H1 (cell line): ENCODE data around the gene DISP3. TPM values are rescaled to one million over a fixed set of nuclear protein-coding genes. Genes with fewer than 3 reads are reported as not detected.

Source experiments
- CTCF ChIA-PET: fragments of 300-600 bp; sonication (Branson Sonifier 250); formaldehyde crosslinking; loops from one replicate; lab custom pipeline; 2021; ENCODE audit not compliant: partially characterized antibody; lab: Charles Lee
- POLR2A ChIA-PET: fragments of 300-600 bp; sonication (Branson Sonifier 250); formaldehyde crosslinking; loops from one replicate; lab custom pipeline; 2021; ENCODE audit warnings: inconsistent platforms; ENCODE audit not compliant: partially characterized antibody; lab: Charles Lee
- DNase-seq, 2 experiments: peaks; one replicate each; pipeline versions ENCODE4 v3.0.0 to v3.0.0-alpha.2; 2010 to 2022; ENCODE audit warnings: low spot score in 2 of 2, low read depth in 1 of 2, mixed read lengths in 1 of 2
- FAIRE-seq: peaks from 2 replicates; lab custom pipeline; 2011; peaks lifted over from hg19 to GRCh38; lab: Jason Lieb, UNC
- H2AFZ ChIP-seq: 2 replicates; pipeline ENCODE4 v1.8.1; 2012; ENCODE audit warnings: low read length, inconsistent platforms
- H2AK5ac ChIP-seq: 2 replicates; pipeline ENCODE4 v1.6.1; 2013; ENCODE audit warnings: low read depth, low read length
- H2BK120ac ChIP-seq: replicated peaks from 2 replicates; pipeline ENCODE3; 2013; ENCODE audit warnings: low read depth, low read length, inconsistent platforms
- H2BK12ac ChIP-seq: 2 replicates; pipeline ENCODE4 v1.6.1; 2013; ENCODE audit warnings: low read depth, low read length
- H2BK15ac ChIP-seq: 2 replicates; pipeline ENCODE4 v1.6.1; 2013; ENCODE audit warnings: low read length
- H2BK20ac ChIP-seq: 2 replicates; pipeline ENCODE4 v1.6.1; 2013; ENCODE audit warnings: low read length
- H2BK5ac ChIP-seq: 2 replicates; pipeline ENCODE4 v1.6.1; 2013; ENCODE audit warnings: low read depth, low read length
- H3K14ac ChIP-seq: 2 replicates; pipeline ENCODE4 v1.6.1; 2013; ENCODE audit warnings: inconsistent platforms; ENCODE audit not compliant: insufficient read length
- H3K18ac ChIP-seq: 2 replicates; pipeline ENCODE4 v1.6.1; 2013; ENCODE audit warnings: low read length; ENCODE audit errors: extremely low read depth
- H3K23ac ChIP-seq: 2 replicates; pipeline ENCODE4 v1.6.1; 2013; ENCODE audit warnings: inconsistent platforms; ENCODE audit not compliant: insufficient read length
- H3K23me2 ChIP-seq: 2 replicates; pipeline ENCODE4 v1.6.1; 2013; ENCODE audit warnings: low read depth, low read length
- H3K27ac ChIP-seq: 2 replicates; pipeline ENCODE4 v1.6.1; 2011; ENCODE audit warnings: low read depth, low read length, inconsistent platforms
- H3K27me3 ChIP-seq, 4 experiments: replicated peaks in 1 of 4; 1 replicate in 1 of 4; 2 replicates in 3 of 4; pipeline versions ENCODE4 v1.6.1 to v1.8.1; 2011 to 2013; ENCODE audit warnings: low read length in 3 of 4, mild to moderate bottlenecking in 3 of 4, inconsistent platforms in 2 of 4, mixed read lengths in 2 of 4, moderate library complexity in 1 of 4; ENCODE audit not compliant: control insufficient read depth in 3 of 4, insufficient read depth in 3 of 4; ENCODE audit errors: extremely low read depth in 1 of 4
- H3K36me3 ChIP-seq, 4 experiments: 2 replicates each; pipeline versions ENCODE4 v1.6.1 to v1.8.1; 2011 to 2013; ENCODE audit warnings: mild to moderate bottlenecking in 4 of 4, low read length in 3 of 4, moderate library complexity in 2 of 4, control low read depth in 1 of 4, inconsistent platforms in 1 of 4; ENCODE audit not compliant: insufficient read depth in 4 of 4, control insufficient read depth in 2 of 4
- H3K4ac ChIP-seq: replicated peaks from 2 replicates; pipeline ENCODE3; 2013; ENCODE audit warnings: low read length, low read depth, mixed read lengths, inconsistent platforms; ENCODE audit not compliant: insufficient read length
- H3K4me1 ChIP-seq, 4 experiments: replicated peaks in 1 of 4; 1 replicate in 1 of 4; 2 replicates in 3 of 4; pipeline versions ENCODE4 v1.6.1 to v1.8.1; 2011 to 2013; ENCODE audit warnings: low read length in 3 of 4, inconsistent platforms in 2 of 4, mixed read lengths in 1 of 4; ENCODE audit not compliant: insufficient read depth in 4 of 4, control insufficient read depth in 3 of 4
- H3K4me2 ChIP-seq, 2 experiments: 2 replicates each; pipeline versions ENCODE4 v1.6.1 to v1.8.1; 2011 to 2013; ENCODE audit warnings: low read depth in 2 of 2, low read length in 2 of 2, control low read depth in 1 of 2, inconsistent platforms in 1 of 2, mild to moderate bottlenecking in 1 of 2; ENCODE audit not compliant: insufficient read depth in 1 of 2
- H3K4me3 ChIP-seq, 4 experiments: fragments of 200-600, 300-600 bp in 1 of 4; sonication (generic), shearing (Covaris generic), sonication (Bioruptor Twin) in 1 of 4; 2 replicates each; pipeline versions ENCODE4 v1.5.1 to v1.8.1; 2011 to 2016; ENCODE audit warnings: low read length in 4 of 4, low read depth in 3 of 4, control low read depth in 2 of 4, inconsistent platforms in 2 of 4, mild to moderate bottlenecking in 2 of 4, mixed read lengths in 1 of 4, moderate library complexity in 1 of 4; ENCODE audit not compliant: insufficient read depth in 2 of 4; ENCODE audit errors: extremely low read depth in 1 of 4
- H3K56ac ChIP-seq: replicated peaks from 2 replicates; pipeline ENCODE3; 2013; ENCODE audit warnings: low read depth, mild to moderate bottlenecking, mixed read lengths, low read length, inconsistent platforms; ENCODE audit not compliant: insufficient read length
- H3K79me1 ChIP-seq: 2 replicates; pipeline ENCODE4 v1.6.1; 2013; ENCODE audit warnings: low read depth, low read length, control low read depth
- H3K79me2 ChIP-seq, 2 experiments: 2 replicates each; pipeline versions ENCODE4 v1.6.1 to v1.8.1; 2012 to 2013; ENCODE audit warnings: low read length in 2 of 2, mild to moderate bottlenecking in 2 of 2, inconsistent platforms in 1 of 2; ENCODE audit not compliant: insufficient read depth in 2 of 2, control insufficient read depth in 1 of 2
- H3K9ac ChIP-seq, 4 experiments: replicated peaks in 1 of 4; 1 replicate in 1 of 4; 2 replicates in 3 of 4; pipeline versions ENCODE4 v1.6.1 to v1.8.1; 2011 to 2013; ENCODE audit warnings: low read depth in 3 of 4, low read length in 3 of 4, control low read depth in 2 of 4, mild to moderate bottlenecking in 2 of 4, moderate library complexity in 2 of 4, inconsistent platforms in 1 of 4; ENCODE audit errors: extremely low read depth in 1 of 4
- H3K9me3 ChIP-seq, 2 experiments: 2 replicates each; pipeline versions ENCODE4 v1.6.1 to v1.8.1; 2012 to 2013; ENCODE audit warnings: mild to moderate bottlenecking in 2 of 2, moderate library complexity in 2 of 2, control low read depth in 1 of 2, inconsistent platforms in 1 of 2, low read depth in 1 of 2, low read length in 1 of 2, mixed read lengths in 1 of 2; ENCODE audit not compliant: insufficient read depth in 2 of 2
- H4K20me1 ChIP-seq, 2 experiments: replicated peaks in 1 of 2; 2 replicates each; pipeline versions ENCODE3 to v1.8.1; 2011 to 2013; ENCODE audit warnings: inconsistent platforms in 2 of 2, low read length in 2 of 2, mild to moderate bottlenecking in 1 of 2; ENCODE audit not compliant: insufficient read depth in 2 of 2, control insufficient read depth in 1 of 2
- H4K5ac ChIP-seq: 2 replicates; pipeline ENCODE4 v1.6.1; 2013; ENCODE audit warnings: low read length, low read depth, mixed read lengths, inconsistent platforms; ENCODE audit not compliant: insufficient read length
- H4K8ac ChIP-seq: 2 replicates; pipeline ENCODE4 v1.8.0; 2013; ENCODE audit warnings: mild to moderate bottlenecking, moderate library complexity, low read length, inconsistent platforms; ENCODE audit not compliant: insufficient read depth; ENCODE audit errors: extremely low read depth
- H4K91ac ChIP-seq: replicated peaks from 2 replicates; pipeline ENCODE3; 2013; ENCODE audit warnings: low read length, mixed read lengths, inconsistent platforms; ENCODE audit not compliant: insufficient read length
- CREB1 ChIP-seq: IDR thresholded peaks from 2 replicates; pipeline ENCODE4 v1.6.1; 2012; ENCODE audit warnings: inconsistent platforms
- WGBS, 2 experiments: shearing (Covaris generic) in 1 of 2; methylation state at CpG; one replicate each; pipeline versions ENCODE4 v1.1.6 to v1.1.7; 2013 to 2015; ENCODE audit warnings: low lambda C conversion rate in 2 of 2, mixed read lengths in 2 of 2, inconsistent platforms in 1 of 2, low coverage in 1 of 2, missing lambda C conversion rate in 1 of 2; ENCODE audit not compliant: insufficient replicate concordance in 2 of 2, insufficient coverage in 1 of 2, insufficient read length in 1 of 2; ENCODE audit errors: extremely low coverage in 1 of 2, missing lambda C conversion rate in 1 of 2; 5-methylcytosine and 5-hydroxymethylcytosine counted together
- polyA plus RNA-seq, 7 experiments: library from polyadenylated mRNA; depleted of rRNA in 3 of 7; stranded (reverse) in 5 of 7; unstranded in 2 of 7; fragments of >200 nt in 5 of 7; fragments of 200-250 nt in 2 of 7; gene quantifications; 1 replicate in 5 of 7; 2 replicates in 1 of 7; 4 replicates in 1 of 7; pipeline versions ENCODE4 v1.2.1 to v1.2.3, GENCODE V29; 2011 to 2013; ENCODE audit warnings: missing spikeins in 2 of 7, mixed read lengths in 2 of 7
- total RNA-seq: library from RNA; stranded (reverse); fragmentation: NEBNext Ultra II Directional; extraction: Animal tissue kit (Norgen Biotek cat#: 25700); gene quantifications from 2 replicates; pipeline ENCODE4 v1.2.1, GENCODE V29; 2021

DISP3 gene
- total and polyA plus RNA-seq, 2 of the 8 experiments (the other 6 are each of a cell fraction or from before 2014, with no cell fraction given), result 3.4 to 4.6 TPM

DNA sequence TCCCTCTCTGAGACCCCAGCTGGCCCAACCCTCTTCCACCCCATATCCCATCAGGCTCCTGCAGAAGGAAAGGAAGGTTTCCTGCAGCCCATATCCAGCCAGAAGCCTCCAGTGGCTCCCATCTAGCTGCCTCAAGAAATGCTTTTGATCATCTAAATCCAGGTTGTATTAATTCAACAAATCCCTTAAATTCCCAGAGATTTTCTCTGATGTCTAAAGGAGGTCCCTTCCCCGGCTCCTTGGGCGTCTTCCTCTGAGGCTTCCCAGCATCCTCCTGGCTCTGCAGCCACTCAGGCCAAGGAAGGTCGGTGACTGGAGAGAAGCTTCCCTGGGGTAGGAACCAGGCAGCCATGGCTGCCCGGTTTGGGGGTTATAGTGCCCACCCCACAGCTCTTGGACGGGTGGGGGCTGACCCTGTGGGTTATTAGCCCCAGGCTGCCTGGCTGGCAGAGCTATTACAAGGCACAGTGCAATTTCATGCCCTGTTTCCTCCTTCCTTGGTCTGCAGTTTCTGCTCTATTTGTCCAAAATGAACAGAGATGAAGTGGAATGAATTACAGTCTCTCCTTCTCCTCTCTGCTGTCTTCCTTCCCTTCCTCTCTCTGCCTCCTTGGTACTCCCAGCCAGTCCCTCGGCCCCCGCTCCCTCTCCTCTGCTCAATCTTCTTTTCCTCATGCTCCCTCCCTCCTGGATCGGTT, 34.8 kb upstream of the DISP3 start:
- Histone ChIP-seq H2BK5ac (no peak overlapping the region), H3K4me3 (no peak overlapping the region), H3K36me3 (no peaks in the 10 kb centered on the region), H3K4ac (no peak overlapping the region), H3K23me2 (no peaks in the 10 kb centered on the region; the same call in 1 of the 2 replicates), H3K18ac (no peak overlapping the region), H4K5ac (no peak overlapping the region), H3K79me2 (no peaks in the 10 kb centered on the region), H2BK120ac (no peak overlapping the region), H3K9ac (no peak overlapping the region), H3K27ac (no peak overlapping the region), H3K4me2 (no peak overlapping the region), H3K27me3 (0 out of 7 replicates have a peak, but pooled peaks cover 0 to 2% (median 0%) of the 10 kb centered on the region in 4 experiments), H2AK5ac (no peak overlapping the region), H3K79me1 (no peaks in the 10 kb centered on the region), H3K56ac (no peak overlapping the region), H3K23ac (no peak overlapping the region), H2BK12ac (no peak overlapping the region), H3K9me3 (no peaks in the 10 kb centered on the region), H4K20me1 (no peaks in the 10 kb centered on the region), H2AFZ (no peak overlapping the region), H2BK15ac (no peak overlapping the region), H3K4me1 (no peaks in the 10 kb centered on the region), H3K14ac (no peak overlapping the region), H4K8ac (no peak overlapping the region; the same call in 1 of the 2 replicates), H2BK20ac (no peak overlapping the region), H4K91ac (no peak overlapping the region)
- DNase-seq (no peak), FAIRE-seq (no peak)
- ChIA-PET CTCF (interaction anchor here (0.5 to 1.5 kb wide), 8 partner anchors 9 to 200 kb away, joined by 3 to 5 read pairs (median 3); no protein-coding TSS in a partner anchor), POLR2A (no interaction called here)
- 83% methylated on average over 8 of the region's 8 CpGs; no CpG with 5 or more reads in 1 of the 2 experiments for WGBS, 2 experiments
- TF ChIP-seq CREB1, result no peak
